HL-60 (cell line): ENCODE data around the gene TPK1.

Experiments used
- POLR2AphosphoS5 ChIP-seq: IDR thresholded peaks from 2 replicates; pipeline ENCODE4 v1.6.1; 2012; ENCODE audit warnings: low read depth
- TF ChIP-seq, protein P1 (sequence below): IDR thresholded peaks from one replicate; pipeline ENCODE4 v1.5.1; 2011; ENCODE audit warnings: low read length, control low read depth, inconsistent platforms; ENCODE audit not compliant: insufficient read depth
- TF ChIP-seq, protein P2 (sequence below): IDR thresholded peaks from 2 replicates; pipeline ENCODE4 v1.6.1; 2012; ENCODE audit warnings: low read depth; ENCODE audit not compliant: insufficient replicate concordance

DNA sequence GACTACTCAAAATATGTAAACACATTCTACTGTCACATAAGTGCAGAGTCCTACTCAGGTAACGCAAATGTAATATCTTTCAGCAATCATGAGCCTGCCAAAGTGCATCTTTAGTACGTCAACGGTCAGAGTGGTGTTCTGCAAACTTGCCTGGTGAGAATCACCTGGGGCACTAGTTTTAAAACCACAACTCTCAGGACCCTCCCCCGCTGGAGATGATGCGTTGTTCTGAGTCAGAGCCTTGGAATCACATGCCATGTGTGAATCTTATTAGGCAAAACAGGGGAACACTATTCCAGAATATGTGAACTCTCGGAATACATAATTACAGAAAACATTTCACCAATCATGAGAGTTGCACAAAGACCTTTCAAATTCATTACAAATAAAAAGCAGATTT is 115.7 kb downstream of the TPK1 start:
- TF ChIP-seq, protein P1, sequence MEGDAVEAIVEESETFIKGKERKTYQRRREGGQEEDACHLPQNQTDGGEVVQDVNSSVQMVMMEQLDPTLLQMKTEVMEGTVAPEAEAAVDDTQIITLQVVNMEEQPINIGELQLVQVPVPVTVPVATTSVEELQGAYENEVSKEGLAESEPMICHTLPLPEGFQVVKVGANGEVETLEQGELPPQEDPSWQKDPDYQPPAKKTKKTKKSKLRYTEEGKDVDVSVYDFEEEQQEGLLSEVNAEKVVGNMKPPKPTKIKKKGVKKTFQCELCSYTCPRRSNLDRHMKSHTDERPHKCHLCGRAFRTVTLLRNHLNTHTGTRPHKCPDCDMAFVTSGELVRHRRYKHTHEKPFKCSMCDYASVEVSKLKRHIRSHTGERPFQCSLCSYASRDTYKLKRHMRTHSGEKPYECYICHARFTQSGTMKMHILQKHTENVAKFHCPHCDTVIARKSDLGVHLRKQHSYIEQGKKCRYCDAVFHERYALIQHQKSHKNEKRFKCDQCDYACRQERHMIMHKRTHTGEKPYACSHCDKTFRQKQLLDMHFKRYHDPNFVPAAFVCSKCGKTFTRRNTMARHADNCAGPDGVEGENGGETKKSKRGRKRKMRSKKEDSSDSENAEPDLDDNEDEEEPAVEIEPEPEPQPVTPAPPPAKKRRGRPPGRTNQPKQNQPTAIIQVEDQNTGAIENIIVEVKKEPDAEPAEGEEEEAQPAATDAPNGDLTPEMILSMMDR: no peak
- TF ChIP-seq POLR2AphosphoS5: no peak
- TF ChIP-seq, protein P2, sequence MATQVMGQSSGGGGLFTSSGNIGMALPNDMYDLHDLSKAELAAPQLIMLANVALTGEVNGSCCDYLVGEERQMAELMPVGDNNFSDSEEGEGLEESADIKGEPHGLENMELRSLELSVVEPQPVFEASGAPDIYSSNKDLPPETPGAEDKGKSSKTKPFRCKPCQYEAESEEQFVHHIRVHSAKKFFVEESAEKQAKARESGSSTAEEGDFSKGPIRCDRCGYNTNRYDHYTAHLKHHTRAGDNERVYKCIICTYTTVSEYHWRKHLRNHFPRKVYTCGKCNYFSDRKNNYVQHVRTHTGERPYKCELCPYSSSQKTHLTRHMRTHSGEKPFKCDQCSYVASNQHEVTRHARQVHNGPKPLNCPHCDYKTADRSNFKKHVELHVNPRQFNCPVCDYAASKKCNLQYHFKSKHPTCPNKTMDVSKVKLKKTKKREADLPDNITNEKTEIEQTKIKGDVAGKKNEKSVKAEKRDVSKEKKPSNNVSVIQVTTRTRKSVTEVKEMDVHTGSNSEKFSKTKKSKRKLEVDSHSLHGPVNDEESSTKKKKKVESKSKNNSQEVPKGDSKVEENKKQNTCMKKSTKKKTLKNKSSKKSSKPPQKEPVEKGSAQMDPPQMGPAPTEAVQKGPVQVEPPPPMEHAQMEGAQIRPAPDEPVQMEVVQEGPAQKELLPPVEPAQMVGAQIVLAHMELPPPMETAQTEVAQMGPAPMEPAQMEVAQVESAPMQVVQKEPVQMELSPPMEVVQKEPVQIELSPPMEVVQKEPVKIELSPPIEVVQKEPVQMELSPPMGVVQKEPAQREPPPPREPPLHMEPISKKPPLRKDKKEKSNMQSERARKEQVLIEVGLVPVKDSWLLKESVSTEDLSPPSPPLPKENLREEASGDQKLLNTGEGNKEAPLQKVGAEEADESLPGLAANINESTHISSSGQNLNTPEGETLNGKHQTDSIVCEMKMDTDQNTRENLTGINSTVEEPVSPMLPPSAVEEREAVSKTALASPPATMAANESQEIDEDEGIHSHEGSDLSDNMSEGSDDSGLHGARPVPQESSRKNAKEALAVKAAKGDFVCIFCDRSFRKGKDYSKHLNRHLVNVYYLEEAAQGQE: no peak
